H1 (cell line): ENCODE results near the gene LEFTY1. TPM values are rescaled to one million over a fixed set of nuclear protein-coding genes. Genes with fewer than 3 reads are reported as not detected.
A peak's percentile ranks its signal among the peaks of the same experiment; 100 is the strongest.

ENCODE experiments used
- CTCF ChIP-seq, 3 experiments: IDR thresholded peaks; 1 replicate in 2 of 3; 2 replicates in 1 of 3; pipeline versions ENCODE4 v1.5.1 to v1.6.1; 2011; ENCODE audit warnings: low read length in 3 of 3, mild to moderate bottlenecking in 3 of 3, inconsistent platforms in 2 of 3, low read depth in 1 of 3, moderate library complexity in 1 of 3; ENCODE audit not compliant: insufficient read depth in 1 of 3; ENCODE audit errors: control extremely low read depth in 1 of 3
- GABPA ChIP-seq: IDR thresholded peaks from 2 replicates; pipeline ENCODE4 v1.6.1; 2011; ENCODE audit warnings: mild to moderate bottlenecking, low read length, moderate library complexity, borderline replicate concordance; ENCODE audit not compliant: insufficient read depth
- KDM1A ChIP-seq: fragments of 200-600, 300-600 bp; sonication (generic); IDR thresholded peaks from 2 replicates; pipeline ENCODE4 v1.7.1; 2016; ENCODE audit warnings: mild to moderate bottlenecking, low read length, borderline replicate concordance
- RAD21 ChIP-seq, 2 experiments: IDR thresholded peaks in 1 of 2; conservative IDR thresholded peaks in 1 of 2; 2 replicates each; pipeline ENCODE4 v1.6.1; 2011; ENCODE audit warnings: low read depth in 2 of 2, low read length in 2 of 2, improper control_type of control experiment in 1 of 2, inconsistent platforms in 1 of 2, mild to moderate bottlenecking in 1 of 2, moderate library complexity in 1 of 2
- SP1 ChIP-seq: IDR thresholded peaks from 2 replicates; pipeline ENCODE4 v1.6.1; 2011; ENCODE audit warnings: low read depth, low read length
- SP4 ChIP-seq: IDR thresholded peaks from 2 replicates; pipeline ENCODE4 v1.6.1; 2012; ENCODE audit warnings: low read length, inconsistent platforms
- TBP ChIP-seq: IDR thresholded peaks from 2 replicates; pipeline ENCODE4 v1.6.1; 2011; ENCODE audit warnings: low read depth, low read length, improper control_type of control experiment
- YY1 ChIP-seq: IDR thresholded peaks from 2 replicates; pipeline ENCODE4 v1.6.1; 2011; ENCODE audit warnings: low read depth, mild to moderate bottlenecking, low read length
- polyA plus RNA-seq, 7 experiments: library from polyadenylated mRNA; depleted of rRNA in 3 of 7; stranded (reverse) in 5 of 7; unstranded in 2 of 7; fragments of >200 nt in 5 of 7; fragments of 200-250 nt in 2 of 7; gene quantifications; 1 replicate in 5 of 7; 2 replicates in 1 of 7; 4 replicates in 1 of 7; pipeline versions ENCODE4 v1.2.1 to v1.2.3, GENCODE V29; 2011 to 2013; ENCODE audit warnings: missing spikeins in 2 of 7, mixed read lengths in 2 of 7
- total RNA-seq: library from RNA; stranded (reverse); fragmentation: NEBNext Ultra II Directional; extraction: Animal tissue kit (Norgen Biotek cat#: 25700); gene quantifications from 2 replicates; pipeline ENCODE4 v1.2.1, GENCODE V29; 2021

LEFTY1 gene
- total and polyA plus RNA-seq, 2 of the 8 experiments (the other 6 are each of a cell fraction or from before 2014, with no cell fraction given) = 4.5 to 11.7 TPM

- TF ChIP-seq SP4 (peak; percentile 62; the same call in 1 of the 2 replicates), TBP (peak; percentile 40; the same call in 1 of the 2 replicates), RAD21 (IDR thresholded peaks at IDR 0.05 in 1 of 2, conservative IDR thresholded peaks at IDR 0.05 in 1 of 2; ENCODE audit: low read depth in 2 of 2, low read length in 2 of 2) (peak; percentile 93 to 96), KDM1A (no peak), YY1 (0 out of 2 replicates have a peak, but pooled peaks have one; percentile 59), SP1 (peak; percentile 18; the same call in 1 of the 2 replicates), GABPA (peak; percentile 25; the same call in 1 of the 2 replicates), CTCF (IDR thresholded peaks at IDR 0.05; ENCODE audit: control extremely low read depth in 1 of 3, insufficient read depth in 1 of 3, low read depth in 1 of 3, low read length in 3 of 3) (peak; percentile 91 to 96 (median 94))
Observed at GRCh38 chr1:225845571-225846259, 43.2 kb downstream of the LEFTY1 start (continued).
